HepG2 (cell line): ENCODE data around the gene RAB27B.

Source experiments
- CBX1 ChIP-seq: IDR thresholded peaks from one replicate; pipeline ENCODE4 v1.6.1; 2016; ENCODE audit warnings: antibody characterized with exemption, low read depth
- CTCF ChIP-seq: sonication (generic); formaldehyde crosslinking; IDR thresholded peaks from 2 replicates; pipeline ENCODE4 v1.5.0; 2020; ENCODE audit warnings: mild to moderate bottlenecking, missing genetic modification reagents, moderate library complexity
- IRX3 ChIP-seq: sonication (generic); formaldehyde crosslinking; IDR thresholded peaks from 2 replicates; pipeline ENCODE4 v1.8.1; 2023; ENCODE audit warnings: mild to moderate bottlenecking, low read depth, missing genetic modification reagents, borderline replicate concordance
- NR1H2 ChIP-seq: sonication (generic); formaldehyde crosslinking; IDR thresholded peaks from 2 replicates; pipeline ENCODE4 v1.8.1; 2022; ENCODE audit warnings: low read depth, missing genetic modification reagents, borderline replicate concordance
- RBFOX2 ChIP-seq: fragments of 200-400 bp; formaldehyde crosslinking; IDR thresholded peaks from 2 replicates; pipeline ENCODE4 v1.6.1; 2017; ENCODE audit warnings: low read depth, mild to moderate bottlenecking, low read length
- ZNF232 ChIP-seq: sonication (generic); formaldehyde crosslinking; IDR thresholded peaks from 2 replicates; pipeline ENCODE4 v1.4.0; 2020; ENCODE audit warnings: missing genetic modification reagents, borderline replicate concordance
- ZNF550 ChIP-seq: sonication (generic); formaldehyde crosslinking; IDR thresholded peaks from 2 replicates; pipeline ENCODE4 v1.4.0; 2020; ENCODE audit warnings: mild to moderate bottlenecking, missing genetic modification reagents, borderline replicate concordance
- TF ChIP-seq, protein P1 (sequence below), 2 experiments: IDR thresholded peaks; 2 replicates each; pipeline ENCODE4 v1.6.1; 2011 to 2012; ENCODE audit warnings: low read length in 2 of 2, borderline replicate concordance in 1 of 2, low read depth in 1 of 2, mild to moderate bottlenecking in 1 of 2, moderate library complexity in 1 of 2

- no peak for TF ChIP-seq NR1H2
- TF ChIP-seq, protein P1, sequence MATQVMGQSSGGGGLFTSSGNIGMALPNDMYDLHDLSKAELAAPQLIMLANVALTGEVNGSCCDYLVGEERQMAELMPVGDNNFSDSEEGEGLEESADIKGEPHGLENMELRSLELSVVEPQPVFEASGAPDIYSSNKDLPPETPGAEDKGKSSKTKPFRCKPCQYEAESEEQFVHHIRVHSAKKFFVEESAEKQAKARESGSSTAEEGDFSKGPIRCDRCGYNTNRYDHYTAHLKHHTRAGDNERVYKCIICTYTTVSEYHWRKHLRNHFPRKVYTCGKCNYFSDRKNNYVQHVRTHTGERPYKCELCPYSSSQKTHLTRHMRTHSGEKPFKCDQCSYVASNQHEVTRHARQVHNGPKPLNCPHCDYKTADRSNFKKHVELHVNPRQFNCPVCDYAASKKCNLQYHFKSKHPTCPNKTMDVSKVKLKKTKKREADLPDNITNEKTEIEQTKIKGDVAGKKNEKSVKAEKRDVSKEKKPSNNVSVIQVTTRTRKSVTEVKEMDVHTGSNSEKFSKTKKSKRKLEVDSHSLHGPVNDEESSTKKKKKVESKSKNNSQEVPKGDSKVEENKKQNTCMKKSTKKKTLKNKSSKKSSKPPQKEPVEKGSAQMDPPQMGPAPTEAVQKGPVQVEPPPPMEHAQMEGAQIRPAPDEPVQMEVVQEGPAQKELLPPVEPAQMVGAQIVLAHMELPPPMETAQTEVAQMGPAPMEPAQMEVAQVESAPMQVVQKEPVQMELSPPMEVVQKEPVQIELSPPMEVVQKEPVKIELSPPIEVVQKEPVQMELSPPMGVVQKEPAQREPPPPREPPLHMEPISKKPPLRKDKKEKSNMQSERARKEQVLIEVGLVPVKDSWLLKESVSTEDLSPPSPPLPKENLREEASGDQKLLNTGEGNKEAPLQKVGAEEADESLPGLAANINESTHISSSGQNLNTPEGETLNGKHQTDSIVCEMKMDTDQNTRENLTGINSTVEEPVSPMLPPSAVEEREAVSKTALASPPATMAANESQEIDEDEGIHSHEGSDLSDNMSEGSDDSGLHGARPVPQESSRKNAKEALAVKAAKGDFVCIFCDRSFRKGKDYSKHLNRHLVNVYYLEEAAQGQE (IDR thresholded peaks at IDR 0.05; ENCODE audit: borderline replicate concordance in 1 of 2, low read depth in 1 of 2, low read length in 2 of 2), result no peak
- no peak for TF ChIP-seq IRX3 (CRISPR knock-in tag)
- TF ChIP-seq CTCF (CRISPR knock-in tag), result no peak
- no peak for TF ChIP-seq CBX1
- no peak for TF ChIP-seq ZNF232 (CRISPR knock-in tag)
- TF ChIP-seq ZNF550 (CRISPR knock-in tag), result no peak
- no peak for TF ChIP-seq RBFOX2
These were observed 24.8 kb downstream of the RAB27B start for GRCh38 chr18:54852780-54853675.
